Gastroesophageal sphincter (tissue), 4 donors: ENCODE measurements around the gene DTWD1. TPM values are rescaled to one million over a fixed set of nuclear protein-coding genes. Genes with fewer than 3 reads are reported as not detected.

Experiments used
- total RNA-seq, 4 donors: library from RNA; depleted of rRNA; stranded (reverse); fragments of >200 nt; gene quantifications; one replicate each; pipeline ENCODE4 v1.1.0, GENCODE V29; 2016

The DTWD1 gene
- total RNA-seq, 4 donors from 2014 or later = 27.4 to 44.4 (median 29.2) TPM

Other genes with a start within 250 kb of the DTWD1 start
- gene FGF7, start 197.8 kb upstream of the DTWD1 start, total RNA-seq = 100 to 1,000 TPM in 1 of 4 donors, 10 to 100 TPM in 3; 67.5 to 106 (median 83.1) TPM
- 10 to 100 TPM in 2 of 4 donors, 1 to 10 TPM in 2; 6.1 to 24.1 (median 12.5) TPM for gene FAM227B, start 230 bp upstream of the DTWD1 start, total RNA-seq